Heart right ventricle (tissue), 16 donors: ENCODE measurements around the gene ATG16L1. TPM values are rescaled to one million over a fixed set of nuclear protein-coding genes. Genes with fewer than 3 reads are reported as not detected.
A peak's percentile ranks its signal among the peaks of the same experiment; 100 is the strongest.

Source experiments
- ATAC-seq, 8 donors: fragments of 200-7000 bp; cut with Tn5 transposase; one replicate each; pipeline ENCODE4 v1.9.1; 2020; ENCODE audit warnings: mild to moderate bottlenecking in 8 of 8, moderate library complexity in 8 of 8, moderate number of reproducible peaks in 1 of 8
- DNase-seq, 2 donors: peaks; one replicate each; pipeline ENCODE4 v3.0.0-alpha.2; 2020
- H3K27ac ChIP-seq, 10 donors: fragments of 200-600 bp; sonication (generic) in 2 of 10; one replicate each; pipeline versions ENCODE4 v1.5.0 to v1.8.0; 2020 to 2022; ENCODE audit warnings: mild to moderate bottlenecking in 3 of 10
- H3K27me3 ChIP-seq, 7 donors: fragments of 200-600 bp; one replicate each; pipeline ENCODE4 v1.8.0; 2021 to 2022; ENCODE audit warnings: mild to moderate bottlenecking in 2 of 7
- H3K36me3 ChIP-seq, 9 donors: fragments of 200-600 bp; sonication (generic) in 1 of 9; one replicate each; pipeline versions ENCODE4 v1.5.0 to v1.8.0; 2020 to 2022; ENCODE audit warnings: mild to moderate bottlenecking in 2 of 9
- H3K4me1 ChIP-seq, 9 donors: fragments of 200-600 bp; sonication (generic) in 1 of 9; one replicate each; pipeline versions ENCODE4 v1.5.0 to v1.8.0; 2020 to 2022; ENCODE audit warnings: mild to moderate bottlenecking in 4 of 9
- H3K4me3 ChIP-seq, 10 donors: fragments of 200-600 bp; sonication (generic) in 2 of 10; one replicate each; pipeline versions ENCODE4 v1.5.0 to v1.8.0; 2020 to 2022; ENCODE audit warnings: mild to moderate bottlenecking in 7 of 10, moderate library complexity in 2 of 10
- H3K9me3 ChIP-seq, 11 donors: fragments of 200-600 bp in 10 of 11; sonication (generic) in 2 of 11; one replicate each; pipeline versions ENCODE4 v1.5.0 to v1.8.0; 2013 to 2022; ENCODE audit warnings: mild to moderate bottlenecking in 2 of 11, control low read depth in 1 of 11, moderate library complexity in 1 of 11
- CTCF ChIP-seq, 9 donors: fragments of 200-600 bp; sonication (generic) in 2 of 9; IDR thresholded peaks; one replicate each; pipeline versions ENCODE4 v1.5.0 to v1.8.0; 2021 to 2022; ENCODE audit warnings: antibody characterized with exemption in 9 of 9, mild to moderate bottlenecking in 5 of 9, moderate library complexity in 1 of 9
- WGBS, 2 donors: extraction: QIAGEN DNeasy Blood & Tissue Kit; methylation state at CpG; one replicate each; pipeline ENCODE4 v1.1.7; 2013; ENCODE audit warnings: inconsistent platforms in 1 of 2; 5-methylcytosine and 5-hydroxymethylcytosine counted together
- intact Hi-C, 10 donors: fragments of 100-400 bp; cut with DNase I; formaldehyde crosslinking; loops; one replicate each; pipeline versions ENCODE4 v1.11.1 to v1.14.2; 2022
- polyA plus RNA-seq, 2 donors: library from polyadenylated mRNA; stranded (reverse); fragments of 200-250 nt; gene quantifications; one replicate each; pipeline ENCODE4 v1.2.3, GENCODE V29; 2013
- total RNA-seq, 10 donors: library from RNA; stranded (reverse); fragmentation: NEBNext Ultra II Directional in 3 of 10; extraction: Animal tissue kit (Norgen Biotek cat#: 25700) in 3 of 10; gene quantifications; one replicate each; pipeline versions ENCODE4 v1.2.1 to v1.2.4, GENCODE V29; 2021 to 2023
- donor health status: Arrhythmogenic right ventricular cardiomyopathy.
- donor health status: ischemic (EF 13 %, LVEDD 7.1; RV severe dilation, severe dysfunction).
- donor health status: healthy with polysubstance abuse.
- donor health status: DM: no; HTN: yes; CAD: no.
- donor health status: DM: no; HTN: no; CAD: no.
- donor health status: ischemic (EF 25% LVEDD 6.9; RV normal size, moderate dysfunction).
- donor health status: ischemic (EF 25% LVEDD 5.7; RV mildly dilated, moderate dysfunction).
- donor health status: healthy.
- donor health status: DM: yes; HTN: yes; CAD: no.
- donor health status: Ischemic cardiomyopathy.
- donor health status: ischemic (EF 35%, LVEDD 5.7; RV mildly dilated, moderate dysfunction).
- donor health status: nonischemic (EF 11% LVEDD 7.7; RV severe dilation, severe dysfunction).
- donor health status: DM: yes; HTN: yes; CAD: no.
- donor health status: PGD.
- donor health status: ischemic (EF 29% LVEDD 5.4; RV normal size, mild dysfunction).
- donor health status: nonischemic (EF 23%, LVEDD 6.1; RV moderate dilation, normal function).

Gene ATG16L1
- total and polyA plus RNA-seq, 12 donors = 7.4 to 19.2 (median 15.5) TPM

GRCh38 chr2:233210281-233210680, 41.2 kb upstream of the ATG16L1 start:
- intact Hi-C loops = no loop called here
- Histone ChIP-seq H3K36me3 (peaks cover 0 to 20% (median 0%) of the 10 kb centered on the region in 9 donors), H3K4me1 (peaks cover 0 to 40% (median 23%) of the 10 kb centered on the region in 9 donors), H3K27ac (no peak overlapping the region), H3K9me3 (no peaks in the 10 kb centered on the region), H3K4me3 (no peak overlapping the region), H3K27me3 (no peaks in the 10 kb centered on the region)
- TF ChIP-seq CTCF (IDR thresholded peaks at IDR 0.05) = no peak
- ATAC-seq (no peak), DNase-seq (no peak)
- WGBS, 2 donors = 92% methylated on average over 8 of the region's 8 CpGs

- ATAC-seq = peak; percentile 67 to 91 (median 82)
- Histone ChIP-seq H3K27ac (peak overlapping the region in 8 of 10 donors; percentile 26 to 64 (median 46)), H3K9me3 (no peaks in the 10 kb centered on the region), H3K4me1 (peaks cover 0 to 40% (median 23%) of the 10 kb centered on the region in 9 donors), H3K27me3 (no peaks in the 10 kb centered on the region), H3K36me3 (peaks cover 0 to 16% (median 0%) of the 10 kb centered on the region in 9 donors), H3K4me3 (peak overlapping the region in 6 of 10 donors; percentile 14 to 38 (median 28))
- WGBS, 2 donors = 49 to 51% methylated on average over 18 of the region's 18 CpGs
- DNase-seq = peak; percentile 78
- intact Hi-C loops = no loop called here
- no peak for TF ChIP-seq CTCF (IDR thresholded peaks at IDR 0.05)
Measured at GRCh38 chr2:233210843-233211547, 40.5 kb upstream of the ATG16L1 start.

- H3K9me3 ChIP-seq = no peaks in the 10 kb centered on the region
- ATAC-seq = peak in 2 of 8 donors; percentile 21 to 33
- TF ChIP-seq CTCF (IDR thresholded peaks at IDR 0.05) = no peak
- intact Hi-C loops = no loop called here
- H3K27ac ChIP-seq = peak overlapping the region in 8 of 10 donors; percentile 24 to 64 (median 38)
- no peaks in the 10 kb centered on the region for H3K27me3 ChIP-seq
- 62 to 67% methylated on average over 3 of the region's 3 CpGs for WGBS, 2 donors
- peaks cover 0 to 12% (median 0%) of the 10 kb centered on the region in 9 donors for H3K36me3 ChIP-seq
- peaks cover 0 to 40% (median 23%) of the 10 kb centered on the region in 9 donors for H3K4me1 ChIP-seq
- peak overlapping the region in 5 of 10 donors; percentile 14 to 38 (median 21) for H3K4me3 ChIP-seq
- DNase-seq = no peak
Measured at GRCh38 chr2:233211548-233211895, 40.0 kb upstream of the ATG16L1 start.

GRCh38 chr2:233213011-233213410, 38.5 kb upstream of the ATG16L1 start:
- peaks cover 0 to 37% (median 23%) of the 10 kb centered on the region in 9 donors for H3K4me1 ChIP-seq
- no peak for TF ChIP-seq CTCF (IDR thresholded peaks at IDR 0.05)
- no peaks in the 10 kb centered on the region for H3K9me3 ChIP-seq
- no peak overlapping the region for H3K4me3 ChIP-seq
- intact Hi-C loops = no loop called here
- H3K27me3 ChIP-seq = no peaks in the 10 kb centered on the region
- H3K27ac ChIP-seq = no peak overlapping the region
- H3K36me3 ChIP-seq = no peaks in the 10 kb centered on the region
- 91% methylated on average over 15 of the region's 15 CpGs for WGBS, 2 donors
- DNase-seq (no peak), ATAC-seq (no peak)
